Spinal cord (tissue), 10 donors: ENCODE measurements around the gene DUSP8. TPM values are rescaled to one million over a fixed set of nuclear protein-coding genes. Genes with fewer than 3 reads are reported as not detected.
A peak's percentile ranks its signal among the peaks of the same experiment; 100 is the strongest.
"Not testable (repeated sequence)": the region's sequence is repeated elsewhere in the genome, so short reads cannot be mapped to it uniquely, and the experiment has no call there.

Experiments used
- DNase-seq, 6 donors: peaks; one replicate each; pipeline versions ENCODE4 v3.0.0 to v3.0.0-alpha.2; 2013 to 2015; ENCODE audit warnings: low spot score in 6 of 6, low read depth in 4 of 6
- H3K27ac ChIP-seq: one replicate; pipeline ENCODE4 v1.5.1; 2013; ENCODE audit warnings: low read depth, low read length, control low read depth
- H3K27me3 ChIP-seq: one replicate; pipeline ENCODE4 v1.6.1; 2013; ENCODE audit warnings: low read length; ENCODE audit not compliant: control insufficient read depth, insufficient read depth
- H3K36me3 ChIP-seq: one replicate; pipeline ENCODE4 v1.6.1; 2013; ENCODE audit warnings: low read length; ENCODE audit not compliant: control insufficient read depth, insufficient read depth
- H3K4me1 ChIP-seq: one replicate; pipeline ENCODE4 v1.6.1; 2013; ENCODE audit warnings: low read length; ENCODE audit not compliant: control insufficient read depth, insufficient read depth
- H3K4me3 ChIP-seq: one replicate; pipeline ENCODE4 v1.5.1; 2013; ENCODE audit warnings: low read depth, low read length, control low read depth
- H3K9me3 ChIP-seq: one replicate; pipeline ENCODE4 v1.6.1; 2013; ENCODE audit warnings: low read length; ENCODE audit not compliant: control insufficient read depth, insufficient read depth
- WGBS: methylation state at CpG from one replicate; pipeline ENCODE4 v1.1.5; 2013; ENCODE audit warnings: missing lambda C conversion rate; ENCODE audit not compliant: insufficient coverage; 5-methylcytosine and 5-hydroxymethylcytosine counted together
- polyA plus RNA-seq, 2 donors: library from polyadenylated mRNA; unstranded; fragments of 120-200 nt; gene quantifications; one replicate each; pipeline ENCODE4 v1.2.1, GENCODE V29; 2013; ENCODE audit not compliant: insufficient read length in 2 of 2
- total RNA-seq, 2 donors: library from RNA; depleted of rRNA in 1 of 2; stranded (reverse); fragments of 120-200 nt in 1 of 2; fragments of >200 nt in 1 of 2; gene quantifications; one replicate each; pipeline versions ENCODE4 v1.2.3 to v1.2.4, GENCODE V29; 2013 to 2014
- donor health status: healthy.

DUSP8 gene
- total and polyA plus RNA-seq, 4 donors: 2.9 to 86.2 (median 38.2) TPM

- 96% methylated on average over 11 of the region's 11 CpGs for WGBS
- peaks cover 5% of the 10 kb centered on the region for H3K27me3 ChIP-seq
- H3K27ac ChIP-seq: no peak overlapping the region
- DNase-seq: no peak
- H3K4me1 ChIP-seq: no peaks in the 10 kb centered on the region
- no peaks in the 10 kb centered on the region for H3K9me3 ChIP-seq
- no peak overlapping the region for H3K4me3 ChIP-seq
- no peaks in the 10 kb centered on the region for H3K36me3 ChIP-seq
Observed at GRCh38 chr11:1604181-1604580, 32.1 kb upstream of the DUSP8 start.

DNA sequence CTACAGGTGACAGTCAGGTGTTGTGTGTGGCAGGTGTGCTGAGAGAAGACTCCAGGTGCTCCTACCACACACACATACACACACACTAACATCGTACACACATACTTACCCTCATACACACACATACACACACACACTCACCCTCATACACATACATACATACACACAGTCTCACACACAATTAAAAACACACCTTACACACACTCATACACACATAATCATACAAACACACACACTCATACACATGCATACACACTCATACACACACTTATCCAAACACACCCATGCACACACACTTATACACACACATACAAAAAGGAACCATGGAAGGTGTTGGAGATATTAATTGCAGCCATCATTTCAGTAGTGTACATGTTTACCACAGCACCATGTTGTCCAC lies 31.6 kb upstream of the DUSP8 start:
- peaks cover 5% of the 10 kb centered on the region for H3K27me3 ChIP-seq
- no peak overlapping the region for H3K4me3 ChIP-seq
- H3K36me3 ChIP-seq: no peaks in the 10 kb centered on the region
- no peak overlapping the region for H3K27ac ChIP-seq
- 100% methylated on average over 1 of the region's 1 CpG for WGBS
- H3K4me1 ChIP-seq: no peaks in the 10 kb centered on the region
- no peaks in the 10 kb centered on the region for H3K9me3 ChIP-seq
- DNase-seq: no peak

DNA sequence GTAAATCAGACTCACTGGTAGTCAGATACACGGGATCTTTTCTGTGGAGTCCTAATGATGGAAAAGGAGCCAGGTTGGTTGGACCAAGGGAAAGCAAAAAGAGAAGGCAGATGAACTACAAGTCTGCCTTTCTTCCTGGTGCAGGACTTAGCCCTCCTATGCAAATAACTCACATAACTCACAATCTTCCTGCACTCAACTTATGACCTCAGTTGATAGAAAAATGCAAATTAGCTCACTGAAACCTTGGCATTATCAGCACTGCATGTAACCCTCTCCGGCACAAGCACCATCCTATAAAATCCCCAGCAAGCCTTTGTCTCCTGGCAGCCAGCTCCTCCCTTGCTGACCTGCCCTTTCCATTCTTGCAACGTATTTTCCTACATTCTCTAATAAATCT lies 29.6 kb upstream of the DUSP8 start:
- not testable (repeated sequence) for DNase-seq, H3K4me1 ChIP-seq, H3K27me3 ChIP-seq, H3K4me3 ChIP-seq, H3K27ac ChIP-seq, H3K9me3 ChIP-seq
- H3K36me3 ChIP-seq: peaks cover 11% of the 10 kb centered on the region
- WGBS: 0% methylated on average over 1 of the region's 3 CpGs

- Histone ChIP-seq H3K9me3 (no peaks in the 10 kb centered on the region), H3K27ac (no peak overlapping the region), H3K27me3 (no peaks in the 10 kb centered on the region), H3K4me1 (no peaks in the 10 kb centered on the region), H3K36me3 (peaks cover 11% of the 10 kb centered on the region), H3K4me3 (no peak overlapping the region)
- 72% methylated on average over 3 of the region's 5 CpGs for WGBS
- no peak for DNase-seq
Observed at GRCh38 chr11:1600626-1601025, 28.6 kb upstream of the DUSP8 start.

GRCh38 chr11:1598816-1599215 lies 26.7 kb upstream of the DUSP8 start:
- Histone ChIP-seq H3K4me1 (no peaks in the 10 kb centered on the region), H3K27me3 (no peaks in the 10 kb centered on the region), H3K27ac (no peak overlapping the region), H3K4me3 (no peak overlapping the region), H3K9me3 (no peaks in the 10 kb centered on the region), H3K36me3 (peaks cover 11% of the 10 kb centered on the region)
- DNase-seq: no peak
- WGBS: no CpG with 5 or more reads among the region's 6 CpGs

- not testable (repeated sequence) for H3K4me1 ChIP-seq, DNase-seq, H3K27me3 ChIP-seq, H3K27ac ChIP-seq, H3K4me3 ChIP-seq, H3K9me3 ChIP-seq
- WGBS: 50% methylated on average over 1 of the region's 3 CpGs
- peaks cover 11% of the 10 kb centered on the region for H3K36me3 ChIP-seq
Observed at GRCh38 chr11:1598406-1598805, 26.3 kb upstream of the DUSP8 start.

- no peak for DNase-seq
- Histone ChIP-seq H3K36me3 (peaks cover 11% of the 10 kb centered on the region), H3K27ac (no peak within 1 kb of the TSS), H3K27me3 (no peaks in the 10 kb centered on the region), H3K4me3 (no peak within 1 kb of the TSS), H3K9me3 (no peaks in the 10 kb centered on the region), H3K4me1 (no peaks in the 10 kb centered on the region)
- WGBS: 100% methylated on average over 1 of the region's 4 CpGs
Observed at GRCh38 chr11:1597994-1598380, 25.9 kb upstream of the DUSP8 start, which contains the start of gene KRTAP5-2. Gene KRTAP5-2, minus strand, starts transcription at chr11:1598294. Its CDS starts 44 bp downstream, at chr11:1598250.

DNA sequence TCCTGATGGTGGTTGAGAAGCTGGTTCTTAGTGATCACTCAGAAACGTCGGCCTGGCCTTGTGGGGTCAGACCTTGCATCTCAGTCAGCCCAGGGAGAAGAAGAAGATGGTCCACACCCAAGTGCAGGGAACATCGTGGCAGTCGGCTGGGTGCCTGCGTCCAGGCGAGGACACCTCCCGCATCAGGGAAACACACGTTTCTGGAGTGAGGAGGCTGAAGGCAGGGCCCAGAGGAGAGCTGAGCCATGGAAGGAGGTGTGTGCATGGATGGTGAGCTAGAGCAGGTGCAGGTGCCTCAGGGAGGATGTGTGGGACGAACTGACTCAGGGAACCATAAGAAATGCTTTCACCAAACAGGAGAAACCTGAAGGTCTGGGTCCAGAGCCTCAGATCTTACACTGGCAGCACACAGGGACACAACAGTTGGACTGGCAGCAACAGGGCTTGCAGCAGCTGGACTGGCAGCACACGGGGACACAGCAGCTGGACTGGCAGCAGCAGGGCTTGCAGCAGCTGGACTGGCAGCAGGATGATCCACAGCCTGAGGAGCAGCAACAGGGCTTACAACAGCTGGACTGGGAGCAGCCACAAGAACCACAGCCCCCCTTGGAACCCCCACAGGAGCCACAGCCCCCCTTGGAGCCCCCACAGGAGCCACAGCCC lies 25.4 kb upstream of the DUSP8 start:
- no peaks in the 10 kb centered on the region for H3K9me3 ChIP-seq
- H3K4me3 ChIP-seq: no peak overlapping the region
- DNase-seq: no peak
- no peak overlapping the region for H3K27ac ChIP-seq
- H3K36me3 ChIP-seq: peaks cover 11% of the 10 kb centered on the region
- no peaks in the 10 kb centered on the region for H3K4me1 ChIP-seq
- H3K27me3 ChIP-seq: no peaks in the 10 kb centered on the region
- WGBS: 83% methylated on average over 10 of the region's 10 CpGs

DNA sequence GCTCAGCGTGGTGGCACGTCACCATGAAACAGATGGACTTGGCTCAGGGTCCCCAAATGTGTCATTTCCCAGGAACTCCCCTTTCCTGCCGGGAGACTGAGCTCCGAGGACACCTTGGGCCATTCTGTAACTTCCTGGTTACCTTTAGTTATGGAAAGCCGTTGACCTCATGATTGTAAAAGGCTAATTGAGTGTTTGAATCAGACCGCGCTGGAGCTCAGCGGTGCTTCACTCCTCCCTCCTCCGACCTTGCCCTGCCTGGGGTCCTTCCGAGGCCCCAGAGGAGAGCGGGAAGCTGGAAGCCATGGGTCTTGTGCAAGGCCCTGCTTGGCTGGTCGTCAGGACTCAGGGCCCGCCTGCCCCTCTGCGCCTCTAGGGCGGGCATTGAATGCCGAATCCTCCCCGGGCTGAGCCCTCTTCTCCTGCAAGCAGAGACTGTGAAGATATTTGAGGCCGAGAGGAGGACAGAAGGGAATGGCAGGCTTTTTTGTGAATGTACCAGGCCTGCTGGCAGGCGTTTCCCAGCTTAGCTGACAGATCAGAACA lies 24.6 kb upstream of the DUSP8 start:
- not testable (repeated sequence) for H3K4me1 ChIP-seq, H3K27ac ChIP-seq, DNase-seq, H3K27me3 ChIP-seq, H3K9me3 ChIP-seq, H3K4me3 ChIP-seq
- H3K36me3 ChIP-seq: peaks cover 11% of the 10 kb centered on the region
- WGBS: 54% methylated on average over 12 of the region's 19 CpGs

DNA sequence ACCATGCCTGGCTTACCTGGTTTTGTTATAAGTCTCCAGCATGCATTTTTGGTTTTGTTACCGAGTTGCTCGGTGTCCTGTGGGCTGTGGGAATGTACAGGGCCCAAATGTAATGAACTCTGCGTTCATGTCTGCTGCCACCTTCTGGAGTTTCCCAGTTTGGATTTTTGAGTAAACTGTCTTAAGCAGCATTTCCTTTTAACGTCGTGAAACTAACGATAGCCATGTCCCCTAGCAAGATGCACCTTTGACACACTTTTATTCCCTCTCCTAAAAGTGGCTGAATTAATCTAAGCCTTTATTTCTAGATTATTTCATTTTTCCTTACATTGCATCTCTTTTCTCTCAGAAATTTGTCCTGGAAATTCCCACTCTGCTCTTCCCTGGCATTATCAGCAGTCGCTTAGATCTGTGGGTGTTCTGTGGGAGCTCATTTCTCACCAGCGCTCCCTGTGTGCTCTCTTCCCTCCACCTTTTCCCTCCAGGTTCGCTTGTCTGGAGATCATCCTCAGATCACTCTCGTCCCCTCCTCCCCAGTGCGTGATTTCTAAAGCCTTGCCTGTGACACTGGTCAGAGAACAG lies 24.0 kb upstream of the DUSP8 start:
- H3K4me3 ChIP-seq, H3K9me3 ChIP-seq, H3K27me3 ChIP-seq, H3K27ac ChIP-seq, H3K4me1 ChIP-seq: not testable (repeated sequence)
- H3K36me3 ChIP-seq: peaks cover 11% of the 10 kb centered on the region
- 49% methylated on average over 7 of the region's 11 CpGs for WGBS
- DNase-seq: peak in 2 of 6 donors; percentile 17 to 76
